ENCODE measurements around the gene HDGF.

GRCh38 chr1:156692441-156692924 lies 59.0 kb downstream of the HDGF start:
- TF ChIP-seq CTCF (IDR thresholded peaks at IDR 0.05) (no peak), POLR2A (IDR thresholded peaks at IDR 0.05) (no peak)
